WERI-Rb-1 (cell line): ENCODE measurements around the gene MAFG.

Source experiments
- DNase-seq: peaks from one replicate; pipeline ENCODE4 v3.0.0-alpha.2; 2020
- H3K27ac ChIP-seq: fragments of 250-450 bp; sonication (Bioruptor Pico); 2 replicates; pipeline ENCODE4 v1.5.1; 2020; ENCODE audit warnings: mild to moderate bottlenecking, moderate library complexity
- H3K27me3 ChIP-seq: fragments of 250-450 bp; sonication (Bioruptor Pico); 2 replicates; pipeline ENCODE4 v1.5.1; 2021; ENCODE audit warnings: mild to moderate bottlenecking, low read depth, moderate library complexity; ENCODE audit not compliant: insufficient read depth, severe bottlenecking
- H3K36me3 ChIP-seq: fragments of 250-450 bp; sonication (Bioruptor Pico); 2 replicates; pipeline ENCODE4 v1.5.1; 2020; ENCODE audit warnings: mild to moderate bottlenecking, moderate library complexity
- H3K4me3 ChIP-seq: 2 replicates; pipeline ENCODE4 v1.5.1; 2011; ENCODE audit warnings: low read depth, mild to moderate bottlenecking, control low read depth, low read length
- H3K9me3 ChIP-seq: fragments of 250-450 bp; sonication (Bioruptor Pico); 2 replicates; pipeline ENCODE4 v1.5.1; 2021; ENCODE audit warnings: mild to moderate bottlenecking, moderate library complexity; ENCODE audit not compliant: severe bottlenecking
- TF ChIP-seq, protein P1 (sequence below): IDR thresholded peaks from 2 replicates; pipeline ENCODE4 v1.5.1; 2011; ENCODE audit warnings: low read depth, mild to moderate bottlenecking, control low read depth, inconsistent platforms, low read length

The MAFG gene

DNA sequence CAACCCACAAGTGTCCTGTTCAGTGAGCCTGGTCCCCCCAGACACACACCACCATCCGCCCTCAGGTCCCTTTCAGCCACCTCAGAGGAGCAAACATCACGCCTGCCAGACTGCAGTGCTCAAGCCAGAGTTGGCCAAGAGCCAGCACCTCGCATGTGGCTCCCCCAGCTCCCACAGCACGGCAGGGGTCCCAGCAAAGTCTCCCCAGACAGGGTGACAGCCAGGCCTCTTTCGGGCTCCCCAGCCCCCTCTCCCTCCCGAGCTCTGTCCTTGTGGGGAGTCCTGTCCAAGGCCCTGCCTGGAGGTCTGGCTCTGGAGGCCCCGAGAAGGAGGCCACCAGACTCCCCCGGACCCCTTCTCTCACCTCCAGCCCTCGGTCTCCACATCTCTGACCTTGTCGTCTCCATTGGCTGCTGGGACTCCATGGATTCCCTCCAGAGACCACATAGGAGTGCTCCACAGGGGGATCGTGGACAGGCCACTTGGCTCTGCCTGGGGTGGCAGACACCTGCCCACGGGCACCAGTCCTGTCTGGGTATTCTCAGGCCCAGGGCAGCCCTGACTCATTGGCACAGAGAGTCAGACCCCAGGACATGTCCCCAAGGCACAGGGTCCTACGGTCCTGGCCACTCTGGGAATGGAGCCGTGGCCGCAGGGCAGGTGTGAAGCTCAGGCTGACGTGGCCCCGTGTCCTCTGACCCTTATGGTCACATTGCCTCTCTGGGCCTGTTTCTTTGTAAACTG is 21.3 kb upstream of the MAFG start:
- no peak overlapping the region for H3K27ac ChIP-seq
- no peak for DNase-seq

DNA sequence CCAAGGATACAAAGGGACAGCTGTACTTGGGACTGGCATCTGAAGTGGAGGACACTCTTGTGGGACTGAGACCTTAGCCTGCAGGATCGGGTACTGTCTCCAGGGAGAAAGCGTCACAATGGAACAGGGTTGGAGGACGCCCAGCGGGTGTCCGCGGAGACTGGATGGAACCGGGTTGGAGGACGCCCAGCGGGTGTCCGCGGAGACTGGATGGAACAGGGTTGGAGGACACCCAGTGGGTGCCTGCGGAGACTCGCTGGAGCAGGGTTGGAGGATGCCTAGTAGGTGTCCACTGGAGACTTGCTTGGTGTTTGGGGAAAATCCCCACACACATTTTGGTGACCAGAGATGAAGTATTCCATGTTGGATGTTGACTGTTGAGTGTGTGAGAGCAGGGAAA is 19.7 kb upstream of the MAFG start, which contains the start of gene MYADML2:
Gene MYADML2, minus strand, starts transcription at position 45 of the 400 bp plus-strand sequence. CDS start 5,492 bp downstream, outside the sequence.
- TF ChIP-seq, protein P1, sequence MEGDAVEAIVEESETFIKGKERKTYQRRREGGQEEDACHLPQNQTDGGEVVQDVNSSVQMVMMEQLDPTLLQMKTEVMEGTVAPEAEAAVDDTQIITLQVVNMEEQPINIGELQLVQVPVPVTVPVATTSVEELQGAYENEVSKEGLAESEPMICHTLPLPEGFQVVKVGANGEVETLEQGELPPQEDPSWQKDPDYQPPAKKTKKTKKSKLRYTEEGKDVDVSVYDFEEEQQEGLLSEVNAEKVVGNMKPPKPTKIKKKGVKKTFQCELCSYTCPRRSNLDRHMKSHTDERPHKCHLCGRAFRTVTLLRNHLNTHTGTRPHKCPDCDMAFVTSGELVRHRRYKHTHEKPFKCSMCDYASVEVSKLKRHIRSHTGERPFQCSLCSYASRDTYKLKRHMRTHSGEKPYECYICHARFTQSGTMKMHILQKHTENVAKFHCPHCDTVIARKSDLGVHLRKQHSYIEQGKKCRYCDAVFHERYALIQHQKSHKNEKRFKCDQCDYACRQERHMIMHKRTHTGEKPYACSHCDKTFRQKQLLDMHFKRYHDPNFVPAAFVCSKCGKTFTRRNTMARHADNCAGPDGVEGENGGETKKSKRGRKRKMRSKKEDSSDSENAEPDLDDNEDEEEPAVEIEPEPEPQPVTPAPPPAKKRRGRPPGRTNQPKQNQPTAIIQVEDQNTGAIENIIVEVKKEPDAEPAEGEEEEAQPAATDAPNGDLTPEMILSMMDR = no peak
- Histone ChIP-seq H3K9me3 (peaks cover 4% of the 10 kb centered on the region), H3K36me3 (peaks cover 2% of the 10 kb centered on the region), H3K27ac (no peak within 1 kb of the TSS), H3K27me3 (no peaks in the 10 kb centered on the region), H3K4me3 (no peak within 1 kb of the TSS)
- no peak for DNase-seq

More for the DNA sequence above, 21.3 kb upstream of the MAFG start:
- Histone ChIP-seq H3K4me3 (no peak overlapping the region), H3K27me3 (no peaks in the 10 kb centered on the region), H3K36me3 (peaks cover 8% of the 10 kb centered on the region), H3K9me3 (peaks cover 4% of the 10 kb centered on the region)
- TF ChIP-seq, protein P1 = no peak

DNA sequence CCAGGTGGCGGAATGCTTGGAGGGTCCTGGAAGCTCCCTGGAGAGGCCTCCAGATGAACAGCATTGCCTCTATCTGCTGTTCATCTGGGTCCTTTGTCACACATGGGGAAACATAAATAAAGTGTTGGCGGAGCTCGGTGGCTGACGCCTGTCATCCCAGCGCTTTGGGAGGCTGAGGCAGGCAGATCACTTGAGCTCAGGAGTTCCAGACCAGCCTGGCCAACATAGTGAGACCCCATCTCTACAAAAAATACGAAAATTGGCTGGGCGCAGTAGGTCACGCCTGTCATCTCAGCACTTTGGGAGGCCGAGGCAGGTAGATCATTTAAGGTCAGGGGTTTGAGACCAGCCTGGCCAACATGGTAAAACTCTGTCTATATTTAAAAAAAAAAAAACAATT is 17.3 kb upstream of the MAFG start:
- DNase-seq = no peak
- H3K36me3 ChIP-seq = peaks cover 1% of the 10 kb centered on the region; the same call in 1 of the 2 replicates
- TF ChIP-seq, protein P1 = no peak
- no peak overlapping the region for H3K27ac ChIP-seq
- no peaks in the 10 kb centered on the region for H3K27me3 ChIP-seq
- no peak overlapping the region for H3K4me3 ChIP-seq
- peaks cover 4% of the 10 kb centered on the region for H3K9me3 ChIP-seq

DNA sequence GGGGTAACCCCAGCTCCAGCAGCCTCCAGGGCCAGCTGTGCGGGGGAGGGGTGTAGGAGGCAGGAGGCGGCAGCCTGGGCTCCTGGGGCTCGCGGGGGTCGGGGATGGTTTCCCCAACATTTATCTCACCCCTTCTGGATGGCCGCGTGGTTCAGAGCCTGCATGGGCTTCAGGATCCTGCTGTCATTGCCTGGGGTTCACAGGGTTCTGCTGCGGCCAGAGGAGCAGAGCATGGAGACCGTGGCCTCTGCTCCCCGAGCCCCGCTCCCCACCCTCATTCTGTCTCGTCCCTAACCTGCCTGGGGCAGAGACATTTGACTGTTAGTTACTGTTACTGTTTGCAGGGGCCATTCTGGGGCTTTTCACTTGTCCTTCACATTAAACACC is 14.6 kb upstream of the MAFG start:
- no peaks in the 10 kb centered on the region for H3K36me3 ChIP-seq
- peaks cover 4% of the 10 kb centered on the region for H3K9me3 ChIP-seq
- TF ChIP-seq, protein P1 = no peak
- no peaks in the 10 kb centered on the region for H3K27me3 ChIP-seq
- peak overlapping the region; percentile 3; the same call in 1 of the 2 replicates for H3K4me3 ChIP-seq
- DNase-seq = no peak
- H3K27ac ChIP-seq = no peak overlapping the region

DNA sequence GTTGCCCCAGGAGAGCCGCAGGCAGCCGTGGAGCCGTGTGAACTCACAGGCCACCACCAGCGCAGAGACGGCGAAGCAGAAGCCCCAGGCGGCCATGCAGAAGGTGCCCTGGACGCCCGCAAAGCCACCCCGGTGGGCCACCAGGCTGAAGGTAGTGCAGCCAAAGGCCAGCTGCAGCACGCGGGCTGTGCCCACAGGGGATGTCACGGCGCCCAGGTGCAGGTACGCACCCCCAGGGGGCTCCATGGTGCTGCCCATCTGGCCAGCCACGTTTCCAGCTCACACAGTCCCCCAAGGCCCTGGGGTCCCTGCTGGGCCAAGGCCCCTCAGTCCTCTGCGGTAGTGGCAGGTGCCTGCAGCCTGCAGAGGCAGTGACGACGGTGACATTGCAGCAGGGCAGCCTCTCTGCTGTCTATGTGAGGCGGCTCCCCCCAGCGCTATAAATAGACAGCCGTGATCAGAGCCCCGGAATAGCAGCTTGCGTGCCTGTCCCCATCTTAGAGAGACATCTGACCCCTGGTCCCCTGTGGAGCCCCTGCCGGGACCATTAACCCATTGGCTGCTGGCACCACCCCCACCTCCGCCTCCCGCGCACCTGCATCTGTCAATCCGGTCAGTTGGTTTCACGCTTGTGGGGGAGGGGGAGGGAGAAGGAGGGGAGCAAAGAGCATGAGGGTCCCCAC is 14.1 kb upstream of the MAFG start:
- H3K27me3 ChIP-seq = no peaks in the 10 kb centered on the region
- no peaks in the 10 kb centered on the region; the same call in 1 of the 2 replicates for H3K36me3 ChIP-seq
- TF ChIP-seq, protein P1 = no peak
- no peak overlapping the region for H3K27ac ChIP-seq
- H3K4me3 ChIP-seq = peak overlapping the region; percentile 3; the same call in 1 of the 2 replicates
- DNase-seq = peak; percentile 67
- H3K9me3 ChIP-seq = peaks cover 4% of the 10 kb centered on the region
